ENCODE data around the gene PLCL2. TPM values are rescaled to one million over a fixed set of nuclear protein-coding genes. Genes with fewer than 3 reads are reported as not detected.

The PLCL2 gene
- total RNA-seq, 2 donors from 2014 or later = 13.7 to 25.7 TPM

GRCh38 chr3:16998236-16998923 lies 113.6 kb downstream of the PLCL2 start:
- Histone ChIP-seq H3K27ac (no peak overlapping the region), H3K36me3 (replicated peaks in 1 of 2; ENCODE audit: insufficient read depth in 1 of 2, low read depth in 2 of 2) (no peaks in the 10 kb centered on the region), H3K4me3 (no peak overlapping the region), H3K4me1 (peaks cover 52% of the 10 kb centered on the region), H3K9me3 (no peaks in the 10 kb centered on the region), H3K27me3 (no peaks in the 10 kb centered on the region)
- ATAC-seq (no peak), DNase-seq (no peak)
- TF ChIP-seq POLR2A (IDR thresholded peaks at IDR 0.05) (no peak), CTCF (IDR thresholded peaks at IDR 0.05) (no peak)
- intact Hi-C loops (cut with DNase I) = no loop called here
- 74 to 91% methylated on average over 3 of the region's 3 CpGs for WGBS, 2 donors

GRCh38 chr3:16999161-16999560 lies 114.4 kb downstream of the PLCL2 start:
- Histone ChIP-seq H3K4me3 (no peak overlapping the region), H3K27ac (no peak overlapping the region), H3K4me1 (peaks cover 44% of the 10 kb centered on the region), H3K27me3 (no peaks in the 10 kb centered on the region), H3K9me3 (no peaks in the 10 kb centered on the region), H3K36me3 (replicated peaks in 1 of 2; ENCODE audit: insufficient read depth in 1 of 2, low read depth in 2 of 2) (no peaks in the 10 kb centered on the region)
- no peak for DNase-seq
- ATAC-seq = no peak
- WGBS, 2 donors = 45 to 53% methylated on average over 2 of the region's 2 CpGs
- intact Hi-C loops (cut with DNase I) = no loop called here
- TF ChIP-seq POLR2A (IDR thresholded peaks at IDR 0.05) = no peak
- TF ChIP-seq CTCF (IDR thresholded peaks at IDR 0.05) = no peak

- Histone ChIP-seq H3K27me3 (no peaks in the 10 kb centered on the region), H3K9me3 (no peaks in the 10 kb centered on the region), H3K36me3 (replicated peaks in 1 of 2; ENCODE audit: insufficient read depth in 1 of 2, low read depth in 2 of 2) (no peaks in the 10 kb centered on the region), H3K4me1 (peaks cover 38% of the 10 kb centered on the region), H3K4me3 (no peak overlapping the region), H3K27ac (no peak overlapping the region)
- no peak for TF ChIP-seq CTCF (IDR thresholded peaks at IDR 0.05)
- no peak for TF ChIP-seq POLR2A (IDR thresholded peaks at IDR 0.05)
- DNase-seq (no peak), ATAC-seq (no peak)
- intact Hi-C loops (cut with DNase I) = no loop called here
Measured at GRCh38 chr3:16999871-17000270, 115.1 kb downstream of the PLCL2 start.

GRCh38 chr3:17003457-17003856 lies 118.7 kb downstream of the PLCL2 start:
- no peak for ATAC-seq
- intact Hi-C loops (cut with DNase I) = no loop called here
- H3K27me3 ChIP-seq = no peaks in the 10 kb centered on the region

More at GRCh38 chr3:17003457-17003856, 118.7 kb downstream of the PLCL2 start:
- Histone ChIP-seq H3K9me3 (no peaks in the 10 kb centered on the region), H3K4me1 (peaks cover 15% of the 10 kb centered on the region), H3K4me3 (no peak overlapping the region), H3K27ac (no peak overlapping the region), H3K36me3 (replicated peaks in 1 of 2; ENCODE audit: insufficient read depth in 1 of 2, low read depth in 2 of 2) (no peaks in the 10 kb centered on the region)
- TF ChIP-seq CTCF (IDR thresholded peaks at IDR 0.05) (no peak), POLR2A (IDR thresholded peaks at IDR 0.05) (no peak)
- no peak for DNase-seq

All from body of pancreas (tissue), 4 donors.